HepG2 (cell line): ENCODE data around the gene SAMD14. TPM values are rescaled to one million over a fixed set of nuclear protein-coding genes. Genes with fewer than 3 reads are reported as not detected.

ENCODE experiments used
- ATAC-seq: fragments of 200-7000 bp; cut with Tn5 transposase; 3 replicates; pipeline ENCODE4 v1.9.1; 2020; ENCODE audit warnings: mild to moderate bottlenecking, moderate library complexity
- BruUV-seq: library from RNA; stranded (reverse); fragments of 400-500 nt; replicated peaks from 2 replicates; lab custom pipeline; 2021; lab: Mats Ljungman, UMichigan
- CTCF ChIA-PET: fragments of 300-600 bp; formaldehyde crosslinking; extraction: SDS; loops from one replicate; lab custom pipeline; 2021; ENCODE audit warnings: low total read pairs, inconsistent platforms, low intra/inter-chr PET ratio; lab: Yijun Ruan, JAX
- POLR2A ChIA-PET: fragments of 350-600 bp; sonication (Branson Sonifier 250); formaldehyde crosslinking; loops from one replicate; lab custom pipeline; 2020; ENCODE audit warnings: antibody characterized with exemption, inconsistent platforms; lab: Yijun Ruan, JAX
- DNase-seq: peaks from one replicate; pipeline ENCODE4 v3.0.0-alpha.2; 2015; ENCODE audit warnings: low spot score
- FAIRE-seq: peaks from 3 replicates; lab custom pipeline; 2011; peaks lifted over from hg19 to GRCh38; lab: Jason Lieb, UNC
- H2AFZ ChIP-seq: one replicate; pipeline ENCODE4 v1.6.1; 2011; ENCODE audit warnings: low read length, inconsistent platforms
- H3K27ac ChIP-seq: fragments of 300-600 bp; 3 replicates; pipeline ENCODE4 v1.8.0; 2011; ENCODE audit warnings: mixed run types, mild to moderate bottlenecking, mixed read lengths, low read length, inconsistent platforms; ENCODE audit not compliant: insufficient read depth; ENCODE audit errors: extremely low read length
- H3K27me3 ChIP-seq, 2 experiments: fragments of 200-600 bp in 1 of 2; 2 replicates in 1 of 2; 3 replicates in 1 of 2; pipeline versions ENCODE4 v1.6.0 to v1.8.0; 2011; ENCODE audit warnings: low read length in 2 of 2, mild to moderate bottlenecking in 2 of 2, moderate library complexity in 2 of 2, inconsistent platforms in 1 of 2; ENCODE audit not compliant: insufficient read depth in 2 of 2, control insufficient read depth in 1 of 2
- H3K36me3 ChIP-seq, 2 experiments: fragments of 200-600 bp in 1 of 2; replicated peaks in 1 of 2; 2 replicates in 1 of 2; 3 replicates in 1 of 2; pipeline versions ENCODE4 v1.5.1 to v1.8.0; 2011; ENCODE audit warnings: low read length in 2 of 2, inconsistent platforms in 1 of 2; ENCODE audit not compliant: insufficient read depth in 2 of 2, control insufficient read depth in 1 of 2
- H3K4me1 ChIP-seq: 2 replicates; pipeline ENCODE4 v1.5.1; 2012; ENCODE audit warnings: low read length, inconsistent platforms; ENCODE audit not compliant: insufficient read depth
- H3K4me2 ChIP-seq: 2 replicates; pipeline ENCODE4 v1.6.0; 2011; ENCODE audit warnings: low read depth, low read length, inconsistent platforms
- H3K4me3 ChIP-seq, 3 experiments: fragments of 200-600 bp in 1 of 3; sonication (generic), shearing (Covaris generic) in 1 of 3; replicated peaks in 1 of 3; 2 replicates each; pipeline ENCODE4 v1.5.1; 2011 to 2016; ENCODE audit warnings: low read length in 3 of 3, inconsistent platforms in 2 of 3, low read depth in 2 of 3, mild to moderate bottlenecking in 2 of 3, control low read depth in 1 of 3, mixed read lengths in 1 of 3; ENCODE audit not compliant: insufficient read depth in 1 of 3
- H3K79me2 ChIP-seq: one replicate; pipeline ENCODE4 v1.6.1; 2011; ENCODE audit warnings: low read length, inconsistent platforms; ENCODE audit not compliant: insufficient read depth
- H3K9ac ChIP-seq: 2 replicates; pipeline ENCODE4 v1.6.0; 2011; ENCODE audit warnings: mild to moderate bottlenecking, low read depth, low read length, inconsistent platforms; ENCODE audit not compliant: insufficient read depth
- H3K9me3 ChIP-seq: 2 replicates; pipeline ENCODE4 v1.5.1; 2012; ENCODE audit warnings: mild to moderate bottlenecking, low read length
- H4K20me1 ChIP-seq: 2 replicates; pipeline ENCODE4 v1.6.0; 2011; ENCODE audit warnings: inconsistent platforms, mild to moderate bottlenecking, low read length, moderate library complexity; ENCODE audit not compliant: insufficient read depth
- CBX2 ChIP-seq, 2 experiments: fragments of 200-600 bp in 1 of 2; sonication (generic); formaldehyde crosslinking in 1 of 2; IDR thresholded peaks; 2 replicates each; pipeline versions ENCODE4 v1.7.0 to v1.8.1; 2018 to 2022; ENCODE audit warnings: low read depth in 2 of 2, low read length in 1 of 2, mild to moderate bottlenecking in 1 of 2, missing genetic modification reagents in 1 of 2
- ETV5 ChIP-seq: IDR thresholded peaks from 2 replicates; pipeline ENCODE4 v1.6.1; 2018; ENCODE audit warnings: missing biosample characterization, missing genetic modification reagents, inconsistent platforms, borderline replicate concordance
- ETV6 ChIP-seq: sonication (generic); formaldehyde crosslinking; conservative IDR thresholded peaks from 2 replicates; pipeline ENCODE4 v1.4.0; 2020; ENCODE audit warnings: missing genetic modification reagents
- FOXA1 ChIP-seq, 2 experiments: fragments of 450-650 bp in 1 of 2; sonication (generic) in 1 of 2; formaldehyde crosslinking in 1 of 2; IDR thresholded peaks; 2 replicates each; pipeline versions ENCODE4 v1.4.0 to v1.6.1; 2016 to 2020; ENCODE audit warnings: missing genetic modification reagents in 1 of 2
- GATAD2A ChIP-seq: IDR thresholded peaks from 2 replicates; pipeline ENCODE4 v1.6.1; 2016
- HCFC1 ChIP-seq: fragments of 150-350 bp; IDR thresholded peaks from 2 replicates; pipeline ENCODE4 v1.6.1; 2014; ENCODE audit warnings: low read depth, low read length
- NCOA2 ChIP-seq: sonication (generic); formaldehyde crosslinking; IDR thresholded peaks from 2 replicates; pipeline ENCODE4 v1.8.0; 2022; ENCODE audit warnings: inconsistent platforms
- NR2F1 ChIP-seq, 2 experiments: fragments of 450-650 bp in 1 of 2; formaldehyde crosslinking in 1 of 2; IDR thresholded peaks; 2 replicates each; pipeline versions ENCODE4 v1.5.0 to v1.6.1; 2016 to 2020; ENCODE audit warnings: mild to moderate bottlenecking in 1 of 2, missing compliant biosample characterization in 1 of 2, missing genetic modification reagents in 1 of 2, moderate library complexity in 1 of 2
- PCBP1 ChIP-seq: fragments of 200-400 bp; formaldehyde crosslinking; IDR thresholded peaks from 2 replicates; pipeline ENCODE4 v1.6.1; 2017; ENCODE audit warnings: mild to moderate bottlenecking, low read depth, low read length, borderline replicate concordance
- TEAD3 ChIP-seq: optimal IDR thresholded peaks from 2 replicates; pipeline ENCODE3; 2016; ENCODE audit warnings: borderline replicate concordance
- ZC3H4 ChIP-seq: sonication (generic); formaldehyde crosslinking; IDR thresholded peaks from 2 replicates; pipeline ENCODE4 v1.4.0; 2020; ENCODE audit warnings: missing genetic modification reagents, borderline replicate concordance
- ZNF143 ChIP-seq: sonication (generic); formaldehyde crosslinking; IDR thresholded peaks from 2 replicates; pipeline ENCODE4 v1.4.0; 2020; ENCODE audit warnings: missing genetic modification reagents
- ZNF317 ChIP-seq: sonication (generic); formaldehyde crosslinking; IDR thresholded peaks from 2 replicates; pipeline ENCODE4 v1.5.0; 2020; ENCODE audit warnings: mild to moderate bottlenecking, missing genetic modification reagents
- ZNF672 ChIP-seq: sonication (generic); formaldehyde crosslinking; IDR thresholded peaks from 2 replicates; pipeline ENCODE4 v1.8.1; 2022; ENCODE audit warnings: missing genetic modification reagents
- WGBS: methylation state at CpG from one replicate; pipeline ENCODE4 v1.1.6; 2017; ENCODE audit warnings: low lambda C conversion rate; 5-methylcytosine and 5-hydroxymethylcytosine counted together
- in situ Hi-C: cut with HindIII; loops from 2 replicates; pipeline ENCODE4 v1.10.0; 2017; ENCODE audit warnings: low pct_unique_long_range_greater_than_20kb; ENCODE audit not compliant: extremely low pct_ligation_motif_present
- intact Hi-C: fragments of 100-400 bp; cut with micrococcal nuclease; formaldehyde crosslinking; loops from one replicate; pipeline ENCODE4 v1.10.0; 2022; ENCODE audit not compliant: unreplicated experiment
- polyA plus RNA-seq, 8 experiments: library from polyadenylated mRNA; depleted of rRNA in 3 of 8; stranded (reverse) in 7 of 8; unstranded in 1 of 8; fragments of >200 nt; fragmentation: Illumina TruSeq in 4 of 8; extraction: Trizol in 4 of 8; gene quantifications; 2 replicates each; pipeline versions ENCODE4 v1.2.1 to v1.2.3, GENCODE V29; 2011 to 2016; ENCODE audit warnings: low read depth in 4 of 8, missing spikeins in 1 of 8, mixed read lengths in 1 of 8; ENCODE audit not compliant: insufficient read depth in 1 of 8
- total RNA-seq, 5 experiments: library from RNA; depleted of rRNA; stranded (reverse); fragments of >200 nt; fragmentation: Illumina TruSeq; extraction: Trizol; gene quantifications; 2 replicates each; pipeline ENCODE4 v1.2.3, GENCODE V29; 2016; ENCODE audit warnings: low read depth in 1 of 5
- TF ChIP-seq, protein P1 (sequence below): sonication (generic); formaldehyde crosslinking; conservative IDR thresholded peaks from 2 replicates; pipeline ENCODE4 v1.8.0; 2022; ENCODE audit warnings: missing genetic modification reagents
- TF ChIP-seq, protein P2 (sequence below): sonication (generic); formaldehyde crosslinking; IDR thresholded peaks from 2 replicates; pipeline ENCODE4 v1.8.0; 2022; ENCODE audit warnings: low read depth, missing genetic modification reagents
- TF ChIP-seq, protein P3 (sequence below): sonication (generic); formaldehyde crosslinking; IDR thresholded peaks from 2 replicates; pipeline ENCODE4 v1.5.0; 2020; ENCODE audit warnings: mild to moderate bottlenecking, missing genetic modification reagents
- TF ChIP-seq, protein P4 (sequence below): sonication (generic); formaldehyde crosslinking; IDR thresholded peaks from 2 replicates; pipeline ENCODE4 v1.8.0; 2022; ENCODE audit warnings: mild to moderate bottlenecking, missing genetic modification reagents; ENCODE audit not compliant: insufficient replicate concordance

Gene SAMD14
- total and polyA plus RNA-seq, 2 of the 13 experiments (the other 11 are each of a cell fraction or from before 2014, with no cell fraction given), result 0.07 to 0.22 TPM

DNA sequence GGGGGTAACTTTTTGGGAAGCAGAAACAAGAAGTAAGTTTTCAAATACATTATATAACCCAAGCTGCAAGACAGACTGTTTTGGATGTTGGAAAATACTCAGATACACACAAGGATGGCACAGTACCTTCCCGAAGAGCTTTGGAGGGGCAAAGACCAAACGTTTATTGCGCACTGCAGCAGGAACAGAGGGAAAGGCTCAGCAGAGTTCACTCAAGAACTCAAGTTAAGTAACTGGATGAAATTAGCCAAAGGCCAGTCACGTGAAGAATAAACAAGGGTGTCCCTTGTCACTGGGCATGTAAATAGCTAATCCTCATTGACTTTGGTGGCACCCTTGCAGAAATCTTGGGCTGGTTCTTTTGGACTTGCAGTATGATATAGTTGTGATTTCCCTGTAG is 32.0 kb downstream of the SAMD14 start:
- H3K36me3 ChIP-seq, result peaks cover 0 to 4% of the 10 kb centered on the region in 2 experiments; a peak in 1 of 5 replicates
- H4K20me1 ChIP-seq, result no peaks in the 10 kb centered on the region
- no peak overlapping the region for H2AFZ ChIP-seq
- H3K27ac ChIP-seq, result no peak overlapping the region
- intact Hi-C loops (no loop called here), in situ Hi-C loops (no loop called here)
- peaks cover 6% of the 10 kb centered on the region for H3K79me2 ChIP-seq
- ATAC-seq, result no peak
- DNase-seq, result no peak
- FAIRE-seq, result no peak
- H3K9ac ChIP-seq, result no peak overlapping the region
- WGBS, result 70% methylated on average over 4 of the region's 4 CpGs
- peaks cover 50% of the 10 kb centered on the region for H3K4me1 ChIP-seq
- no peaks in the 10 kb centered on the region for H3K9me3 ChIP-seq
- no TSS peak for BruUV-seq
- H3K4me2 ChIP-seq, result no peak overlapping the region
- H3K27me3 ChIP-seq, result peaks cover 0 to 4% of the 10 kb centered on the region in 2 experiments; a peak in 1 of 5 replicates
- POLR2A ChIA-PET, result interaction anchor here (1.2 kb wide), 1 partner anchor 26 kb away, joined by 3 read pairs; no protein-coding TSS in a partner anchor
- CTCF ChIA-PET, result no interaction called here
- H3K4me3 ChIP-seq, result no peak overlapping the region
- TF ChIP-seq HCFC1 (no peak), CBX2 (IDR thresholded peaks at IDR 0.05; ENCODE audit: low read depth, low read length) (no peak), CBX2 (CRISPR knock-in tag; IDR thresholded peaks at IDR 0.05; ENCODE audit: low read depth) (no peak), PCBP1 (no peak), ZNF317 (no peak), TEAD3 (CRISPR knock-in tag) (no peak), GATAD2A (no peak), ETV5 (CRISPR knock-in tag) (no peak), ZC3H4 (no peak), FOXA1 (IDR thresholded peaks at IDR 0.05) (no peak), FOXA1 (CRISPR knock-in tag; IDR thresholded peaks at IDR 0.05) (no peak), ZNF143 (no peak), NR2F1 (CRISPR knock-in tag; IDR thresholded peaks at IDR 0.05) (no peak), ZNF672 (CRISPR knock-in tag) (no peak), NCOA2 (CRISPR knock-in tag) (no peak), ETV6 (no peak)
- TF ChIP-seq, protein P1, sequence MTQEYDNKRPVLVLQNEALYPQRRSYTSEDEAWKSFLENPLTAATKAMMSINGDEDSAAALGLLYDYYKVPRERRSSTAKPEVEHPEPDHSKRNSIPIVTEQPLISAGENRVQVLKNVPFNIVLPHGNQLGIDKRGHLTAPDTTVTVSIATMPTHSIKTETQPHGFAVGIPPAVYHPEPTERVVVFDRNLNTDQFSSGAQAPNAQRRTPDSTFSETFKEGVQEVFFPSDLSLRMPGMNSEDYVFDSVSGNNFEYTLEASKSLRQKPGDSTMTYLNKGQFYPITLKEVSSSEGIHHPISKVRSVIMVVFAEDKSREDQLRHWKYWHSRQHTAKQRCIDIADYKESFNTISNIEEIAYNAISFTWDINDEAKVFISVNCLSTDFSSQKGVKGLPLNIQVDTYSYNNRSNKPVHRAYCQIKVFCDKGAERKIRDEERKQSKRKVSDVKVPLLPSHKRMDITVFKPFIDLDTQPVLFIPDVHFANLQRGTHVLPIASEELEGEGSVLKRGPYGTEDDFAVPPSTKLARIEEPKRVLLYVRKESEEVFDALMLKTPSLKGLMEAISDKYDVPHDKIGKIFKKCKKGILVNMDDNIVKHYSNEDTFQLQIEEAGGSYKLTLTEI (CRISPR knock-in tag), result no peak
- TF ChIP-seq, protein P2, sequence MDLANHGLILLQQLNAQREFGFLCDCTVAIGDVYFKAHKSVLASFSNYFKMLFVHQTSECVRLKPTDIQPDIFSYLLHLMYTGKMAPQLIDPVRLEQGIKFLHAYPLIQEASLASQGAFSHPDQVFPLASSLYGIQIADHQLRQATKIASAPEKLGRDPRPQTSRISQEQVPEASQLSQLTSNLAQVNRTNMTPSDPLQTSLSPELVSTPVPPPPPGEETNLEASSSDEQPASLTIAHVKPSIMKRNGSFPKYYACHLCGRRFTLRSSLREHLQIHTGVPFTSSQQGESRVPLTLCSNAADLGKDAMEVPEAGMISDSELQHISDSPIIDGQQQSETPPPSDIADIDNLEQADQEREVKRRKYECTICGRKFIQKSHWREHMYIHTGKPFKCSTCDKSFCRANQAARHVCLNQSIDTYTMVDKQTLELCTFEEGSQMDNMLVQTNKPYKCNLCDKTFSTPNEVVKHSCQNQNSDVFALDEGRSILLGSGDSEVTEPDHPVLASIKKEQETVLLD (CRISPR knock-in tag), result no peak
- TF ChIP-seq, protein P3, sequence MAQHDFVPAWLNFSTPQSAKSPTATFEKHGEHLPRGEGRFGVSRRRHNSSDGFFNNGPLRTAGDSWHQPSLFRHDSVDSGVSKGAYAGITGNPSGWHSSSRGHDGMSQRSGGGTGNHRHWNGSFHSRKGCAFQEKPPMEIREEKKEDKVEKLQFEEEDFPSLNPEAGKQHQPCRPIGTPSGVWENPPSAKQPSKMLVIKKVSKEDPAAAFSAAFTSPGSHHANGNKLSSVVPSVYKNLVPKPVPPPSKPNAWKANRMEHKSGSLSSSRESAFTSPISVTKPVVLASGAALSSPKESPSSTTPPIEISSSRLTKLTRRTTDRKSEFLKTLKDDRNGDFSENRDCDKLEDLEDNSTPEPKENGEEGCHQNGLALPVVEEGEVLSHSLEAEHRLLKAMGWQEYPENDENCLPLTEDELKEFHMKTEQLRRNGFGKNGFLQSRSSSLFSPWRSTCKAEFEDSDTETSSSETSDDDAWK (CRISPR knock-in tag), result no peak
- TF ChIP-seq, protein P4, sequence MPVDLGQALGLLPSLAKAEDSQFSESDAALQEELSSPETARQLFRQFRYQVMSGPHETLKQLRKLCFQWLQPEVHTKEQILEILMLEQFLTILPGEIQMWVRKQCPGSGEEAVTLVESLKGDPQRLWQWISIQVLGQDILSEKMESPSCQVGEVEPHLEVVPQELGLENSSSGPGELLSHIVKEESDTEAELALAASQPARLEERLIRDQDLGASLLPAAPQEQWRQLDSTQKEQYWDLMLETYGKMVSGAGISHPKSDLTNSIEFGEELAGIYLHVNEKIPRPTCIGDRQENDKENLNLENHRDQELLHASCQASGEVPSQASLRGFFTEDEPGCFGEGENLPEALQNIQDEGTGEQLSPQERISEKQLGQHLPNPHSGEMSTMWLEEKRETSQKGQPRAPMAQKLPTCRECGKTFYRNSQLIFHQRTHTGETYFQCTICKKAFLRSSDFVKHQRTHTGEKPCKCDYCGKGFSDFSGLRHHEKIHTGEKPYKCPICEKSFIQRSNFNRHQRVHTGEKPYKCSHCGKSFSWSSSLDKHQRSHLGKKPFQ (CRISPR knock-in tag), result no peak
